Tibial nerve (tissue), 4 donors: ENCODE data around the gene FAIM2.

ENCODE experiments used
- CTCF ChIP-seq, 5 experiments: fragments of 200-600 bp in 3 of 5; fragments of 450-650 bp in 2 of 5; sonication (generic) in 3 of 5; IDR thresholded peaks; one replicate each; pipeline ENCODE4 v1.5.1; 2016 to 2019; ENCODE audit warnings: antibody characterized with exemption in 5 of 5, mild to moderate bottlenecking in 3 of 5, moderate library complexity in 2 of 5
- EP300 ChIP-seq, 2 donors: sonication (generic); formaldehyde crosslinking; IDR thresholded peaks; one replicate each; pipeline ENCODE4 v1.6.1; 2017; ENCODE audit warnings: antibody characterized with exemption in 2 of 2, mild to moderate bottlenecking in 1 of 2

- TF ChIP-seq CTCF (IDR thresholded peaks at IDR 0.05), result no peak
- TF ChIP-seq EP300 (IDR thresholded peaks at IDR 0.05), result no peak
Observed at GRCh38 chr12:49942512-49942893, 38.8 kb upstream of the FAIM2 start.
